BJ (cell line): ENCODE data around the gene C10orf90. TPM values are rescaled to one million over a fixed set of nuclear protein-coding genes. Genes with fewer than 3 reads are reported as not detected.

Source experiments
- CTCF ChIA-PET: fragments of 350-600 bp; formaldehyde crosslinking; extraction: SDS; loops from one replicate; lab custom pipeline; 2021; ENCODE audit warnings: antibody characterized with exemption, inconsistent platforms; lab: Yijun Ruan, JAX
- POLR2A ChIA-PET: fragments of 300-600 bp; sonication (Branson Sonifier 250); formaldehyde crosslinking; extraction: SDS; loops from one replicate; lab custom pipeline; 2021; ENCODE audit warnings: antibody characterized with exemption; lab: Charles Lee
- DNase-seq: peaks from one replicate; pipeline ENCODE4 v3.0.0-alpha.2; 2011; ENCODE audit warnings: low read depth
- H3K27me3 ChIP-seq: 2 replicates; pipeline ENCODE4 v1.6.0; 2011; ENCODE audit warnings: low read length; ENCODE audit not compliant: control insufficient read depth, insufficient read depth
- H3K36me3 ChIP-seq: 2 replicates; pipeline ENCODE4 v1.5.1; 2011; ENCODE audit warnings: low read length; ENCODE audit not compliant: control insufficient read depth, insufficient read depth
- H3K4me3 ChIP-seq: 2 replicates; pipeline ENCODE4 v1.5.1; 2011; ENCODE audit warnings: low read depth, mild to moderate bottlenecking, control low read depth, low read length
- CTCF ChIP-seq: IDR thresholded peaks from 2 replicates; pipeline ENCODE4 v1.5.1; 2011; ENCODE audit warnings: low read depth, mild to moderate bottlenecking, control low read depth, inconsistent platforms, low read length, moderate library complexity; ENCODE audit not compliant: insufficient read depth
- polyA plus RNA-seq: library from polyadenylated mRNA; depleted of rRNA; stranded (reverse); fragments of >200 nt; gene quantifications from 2 replicates; pipeline ENCODE4 v1.2.3, GENCODE V29; 2011

The C10orf90 gene
- polyA plus RNA-seq, 1 experiment = not detected

DNA sequence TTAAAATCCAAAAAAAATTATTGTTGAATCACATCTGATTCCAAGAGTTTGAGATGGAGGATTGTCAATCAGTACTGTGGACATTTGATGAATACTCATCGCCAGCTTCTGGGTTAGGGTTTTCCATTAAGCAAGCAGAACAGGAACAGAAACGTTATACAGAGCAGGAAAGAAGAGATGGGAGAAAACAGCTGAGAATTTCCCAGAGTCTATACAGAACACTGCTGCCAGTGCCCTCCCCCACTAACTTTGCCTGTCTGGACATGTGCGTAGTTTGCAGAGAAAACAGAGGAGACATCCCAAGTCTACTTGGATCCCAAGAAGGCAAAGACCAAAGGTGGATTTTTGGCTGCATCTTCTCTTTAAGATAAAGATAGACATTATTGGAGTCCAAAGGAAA is 19.0 kb downstream of the C10orf90 start:
- POLR2A ChIA-PET = no interaction called here
- no peak overlapping the region for H3K4me3 ChIP-seq
- H3K27me3 ChIP-seq = no peaks in the 10 kb centered on the region
- CTCF ChIA-PET = interaction anchor here (1.0 kb wide), 1 partner anchor 18 kb away, joined by 3 read pairs; no protein-coding TSS in a partner anchor
- DNase-seq = no peak
- no peaks in the 10 kb centered on the region for H3K36me3 ChIP-seq
- no peak for TF ChIP-seq CTCF

- Histone ChIP-seq H3K36me3 (no peaks in the 10 kb centered on the region), H3K27me3 (no peaks in the 10 kb centered on the region), H3K4me3 (no peak overlapping the region)
- CTCF ChIA-PET = no interaction called here
- POLR2A ChIA-PET = no interaction called here
- no peak for DNase-seq
- no peak for TF ChIP-seq CTCF
Measured at GRCh38 chr10:126650161-126650560, 20.3 kb downstream of the C10orf90 start.

- CTCF ChIA-PET = interaction anchor here (0.6 kb wide), 1 partner anchor 112 kb away, joined by 3 read pairs; no protein-coding TSS in a partner anchor
- no peaks in the 10 kb centered on the region; the same call in 1 of the 2 replicates for H3K27me3 ChIP-seq
- no peak for TF ChIP-seq CTCF
Measured at GRCh38 chr10:126647116-126647515, 23.4 kb downstream of the C10orf90 start.

GRCh38 chr10:126646110-126646509 is 24.4 kb downstream of the C10orf90 start:
- no peak for DNase-seq

More at GRCh38 chr10:126647116-126647515, 23.4 kb downstream of the C10orf90 start:
- POLR2A ChIA-PET = no interaction called here
- Histone ChIP-seq H3K36me3 (no peaks in the 10 kb centered on the region), H3K4me3 (no peak overlapping the region)
- no peak for DNase-seq

GRCh38 chr10:126640401-126640800 is 30.1 kb downstream of the C10orf90 start:
- Histone ChIP-seq H3K4me3 (no peak overlapping the region), H3K27me3 (no peaks in the 10 kb centered on the region; the same call in 1 of the 2 replicates), H3K36me3 (no peaks in the 10 kb centered on the region)
- POLR2A ChIA-PET = no interaction called here
- CTCF ChIA-PET = no interaction called here
- no peak for TF ChIP-seq CTCF
- no peak for DNase-seq

More at GRCh38 chr10:126646110-126646509, 24.4 kb downstream of the C10orf90 start:
- H3K27me3 ChIP-seq = no peaks in the 10 kb centered on the region; the same call in 1 of the 2 replicates
- ChIA-PET CTCF (no interaction called here), POLR2A (interaction anchor here (0.6 kb wide), 1 partner anchor 342 kb away, joined by 6 read pairs; no protein-coding TSS in a partner anchor)
- no peak for TF ChIP-seq CTCF
- H3K36me3 ChIP-seq = no peaks in the 10 kb centered on the region
- H3K4me3 ChIP-seq = no peak overlapping the region
